Mucosa of descending colon (tissue), 3 donors: ENCODE data around the gene EHBP1. TPM values are rescaled to one million over a fixed set of nuclear protein-coding genes. Genes with fewer than 3 reads are reported as not detected.

Source experiments
- ATAC-seq: fragments of 200-7000 bp; cut with Tn5 transposase; one replicate; pipeline ENCODE4 v1.9.1; 2020; ENCODE audit warnings: mild to moderate bottlenecking, moderate library complexity
- DNase-seq, 3 donors: peaks; one replicate each; pipeline ENCODE4 v3.0.0-alpha.2; 2020
- H3K36me3 ChIP-seq: fragments of 200-600 bp; one replicate; pipeline ENCODE4 v1.8.0; 2021; ENCODE audit warnings: low read depth, mild to moderate bottlenecking
- H3K4me1 ChIP-seq: fragments of 200-600 bp; one replicate; pipeline ENCODE4 v1.8.0; 2021; ENCODE audit warnings: low read depth, mild to moderate bottlenecking
- H3K4me3 ChIP-seq: fragments of 200-600 bp; one replicate; pipeline ENCODE4 v1.8.0; 2021; ENCODE audit warnings: mild to moderate bottlenecking
- H3K9me3 ChIP-seq: fragments of 200-600 bp; one replicate; pipeline ENCODE4 v1.8.0; 2021; ENCODE audit warnings: mild to moderate bottlenecking
- intact Hi-C, 2 donors: fragments of 100-400 bp; cut with DNase I in 1 of 2; cut with micrococcal nuclease in 1 of 2; formaldehyde crosslinking; loops; one replicate each; pipeline versions ENCODE4 v1.11.0 to v1.11.1; 2022; cut with DNase I, micrococcal nuclease
- total RNA-seq, 3 donors: library from RNA; stranded (reverse); fragmentation: NEBNext Ultra II Directional in 2 of 3; extraction: Animal tissue kit (Norgen Biotek cat#: 25700) in 2 of 3; gene quantifications; one replicate each; pipeline versions ENCODE4 v1.2.1 to v1.2.4, GENCODE V29; 2021 to 2023
- TF ChIP-seq, protein P1 (sequence below): fragments of 200-600 bp; IDR thresholded peaks from one replicate; pipeline ENCODE4 v1.8.0; 2022; ENCODE audit warnings: antibody characterized with exemption, mild to moderate bottlenecking
- donor health status: DM: no; HTN: no; CAD: no; lungs with moderate emphysema.
- donor health status: DM: no; HTN: no; CAD: no.
- donor health status: DM: no; HTN: yes; CAD: no.

The EHBP1 gene
- total RNA-seq, 3 donors from 2014 or later = 26.9 to 136 (median 28.2) TPM

- Histone ChIP-seq H3K4me1 (peaks cover 32% of the 10 kb centered on the region), H3K9me3 (no peaks in the 10 kb centered on the region), H3K4me3 (no peak overlapping the region), H3K36me3 (no peaks in the 10 kb centered on the region)
- TF ChIP-seq, protein P1, sequence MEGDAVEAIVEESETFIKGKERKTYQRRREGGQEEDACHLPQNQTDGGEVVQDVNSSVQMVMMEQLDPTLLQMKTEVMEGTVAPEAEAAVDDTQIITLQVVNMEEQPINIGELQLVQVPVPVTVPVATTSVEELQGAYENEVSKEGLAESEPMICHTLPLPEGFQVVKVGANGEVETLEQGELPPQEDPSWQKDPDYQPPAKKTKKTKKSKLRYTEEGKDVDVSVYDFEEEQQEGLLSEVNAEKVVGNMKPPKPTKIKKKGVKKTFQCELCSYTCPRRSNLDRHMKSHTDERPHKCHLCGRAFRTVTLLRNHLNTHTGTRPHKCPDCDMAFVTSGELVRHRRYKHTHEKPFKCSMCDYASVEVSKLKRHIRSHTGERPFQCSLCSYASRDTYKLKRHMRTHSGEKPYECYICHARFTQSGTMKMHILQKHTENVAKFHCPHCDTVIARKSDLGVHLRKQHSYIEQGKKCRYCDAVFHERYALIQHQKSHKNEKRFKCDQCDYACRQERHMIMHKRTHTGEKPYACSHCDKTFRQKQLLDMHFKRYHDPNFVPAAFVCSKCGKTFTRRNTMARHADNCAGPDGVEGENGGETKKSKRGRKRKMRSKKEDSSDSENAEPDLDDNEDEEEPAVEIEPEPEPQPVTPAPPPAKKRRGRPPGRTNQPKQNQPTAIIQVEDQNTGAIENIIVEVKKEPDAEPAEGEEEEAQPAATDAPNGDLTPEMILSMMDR = no peak
- DNase-seq (no peak), ATAC-seq (no peak)
- intact Hi-C loops = no loop called here
Observed at GRCh38 chr2:63059793-63060471, 354.4 kb downstream of the EHBP1 start.

DNA sequence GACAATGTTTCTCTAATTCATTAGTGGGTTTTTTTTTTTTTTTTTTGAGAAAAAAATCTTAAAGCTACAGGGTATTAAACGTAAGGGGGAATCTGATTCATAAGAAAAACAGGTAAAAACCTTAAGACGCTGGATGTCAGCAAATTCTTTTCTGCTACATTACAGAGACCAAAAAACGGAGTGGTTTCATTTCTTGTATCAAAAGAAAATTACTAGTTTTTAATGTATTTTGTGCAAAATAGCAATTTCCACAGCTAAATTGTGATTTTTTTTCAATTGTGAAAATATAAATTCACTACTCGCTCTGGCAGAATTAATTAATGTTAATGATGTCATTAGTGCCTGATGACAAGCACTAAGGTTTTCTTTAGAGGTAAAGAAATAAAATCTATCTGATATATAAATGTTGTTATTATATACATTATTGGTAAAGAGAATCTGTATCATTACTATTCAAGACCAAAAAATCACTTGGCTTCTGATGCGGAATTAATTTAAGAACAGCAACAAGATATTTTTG is 355.0 kb downstream of the EHBP1 start:
- DNase-seq = no peak
- TF ChIP-seq, protein P1 = no peak
- Histone ChIP-seq H3K4me1 (peaks cover 26% of the 10 kb centered on the region), H3K4me3 (no peak overlapping the region), H3K9me3 (no peaks in the 10 kb centered on the region), H3K36me3 (no peaks in the 10 kb centered on the region)
- intact Hi-C loops = no loop called here
- ATAC-seq = no peak

DNA sequence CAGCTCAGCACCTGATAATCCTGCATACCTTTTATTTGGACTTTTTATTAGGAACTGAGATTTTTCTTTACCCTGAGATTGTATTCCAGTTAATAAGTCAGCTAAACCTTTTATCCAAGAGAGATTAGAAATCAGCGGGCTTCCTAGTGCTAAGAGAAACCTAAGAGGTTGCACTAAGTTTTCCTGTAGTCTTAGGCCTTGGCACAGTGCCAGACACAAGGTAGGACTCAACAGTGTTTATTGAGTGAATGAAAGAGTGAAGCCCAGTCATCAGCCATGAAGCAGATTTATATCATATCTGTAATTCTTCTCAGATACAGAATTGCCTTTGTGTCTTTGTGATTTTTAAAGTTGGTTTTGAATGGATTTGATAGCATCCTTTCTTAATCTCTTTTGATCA is 358.7 kb downstream of the EHBP1 start:
- TF ChIP-seq, protein P1 = no peak
- Histone ChIP-seq H3K9me3 (no peaks in the 10 kb centered on the region), H3K36me3 (no peaks in the 10 kb centered on the region), H3K4me3 (no peak overlapping the region), H3K4me1 (peaks cover 5% of the 10 kb centered on the region)
- DNase-seq = peak in 1 of 3 donors; percentile 7
- ATAC-seq = no peak
- intact Hi-C loops = no loop called here

- Histone ChIP-seq H3K4me3 (no peak overlapping the region), H3K9me3 (no peaks in the 10 kb centered on the region), H3K36me3 (no peaks in the 10 kb centered on the region), H3K4me1 (peaks cover under 1% of the 10 kb centered on the region)
- DNase-seq = no peak
- TF ChIP-seq, protein P1 = no peak
- no peak for ATAC-seq
- intact Hi-C loops = no loop called here
Observed at GRCh38 chr2:63064661-63065060, 359.1 kb downstream of the EHBP1 start.

- TF ChIP-seq, protein P1 = no peak
Observed at GRCh38 chr2:63066265-63066664, 360.8 kb downstream of the EHBP1 start.

More at GRCh38 chr2:63066265-63066664, 360.8 kb downstream of the EHBP1 start:
- no peaks in the 10 kb centered on the region for H3K36me3 ChIP-seq
- no peaks in the 10 kb centered on the region for H3K4me1 ChIP-seq
- no peak for DNase-seq
- ATAC-seq = no peak
- no peak overlapping the region for H3K4me3 ChIP-seq
- H3K9me3 ChIP-seq = no peaks in the 10 kb centered on the region
- intact Hi-C loops = no loop called here
